Measurements from ENCODE around the gene EIPR1. TPM values are rescaled to one million over a fixed set of nuclear protein-coding genes. Genes with fewer than 3 reads are reported as not detected.

EIPR1 gene
- total RNA-seq, 1 experiment from 2014 or later = 33.7 TPM

GRCh38 chr2:3324404-3325281, 53.0 kb downstream of the EIPR1 start:
- DNase-seq (ENCODE audit: low spot score) = no peak

- no peak for DNase-seq (ENCODE audit: low spot score)
Observed at GRCh38 chr2:3324036-3324386, 53.6 kb downstream of the EIPR1 start.

GRCh38 chr2:3323360-3324035, 54.1 kb downstream of the EIPR1 start:
- no peak for DNase-seq (ENCODE audit: low spot score)

- DNase-seq (ENCODE audit: low spot score) = no peak
Observed at GRCh38 chr2:3322311-3322970, 55.2 kb downstream of the EIPR1 start.

GRCh38 chr2:3321825-3322224, 55.8 kb downstream of the EIPR1 start:
- no peak for DNase-seq (ENCODE audit: low spot score)

GRCh38 chr2:3320910-3321605, 56.6 kb downstream of the EIPR1 start:
- DNase-seq (ENCODE audit: low spot score) = no peak

GRCh38 chr2:3319745-3320566, 57.7 kb downstream of the EIPR1 start:
- DNase-seq (ENCODE audit: low spot score) = no peak

- no peak for DNase-seq (ENCODE audit: low spot score)
Observed at GRCh38 chr2:3319134-3319533, 58.5 kb downstream of the EIPR1 start.

GRCh38 chr2:3317871-3318590, 59.6 kb downstream of the EIPR1 start:
- no peak for DNase-seq (ENCODE audit: low spot score)

- no peak for DNase-seq (ENCODE audit: low spot score)
Observed at GRCh38 chr2:3317277-3317685, 60.3 kb downstream of the EIPR1 start.

GRCh38 chr2:3316456-3317276, 61.0 kb downstream of the EIPR1 start:
- no peak for DNase-seq (ENCODE audit: low spot score)

- no peak for DNase-seq (ENCODE audit: low spot score)
Observed at GRCh38 chr2:3314626-3315025, 63.0 kb downstream of the EIPR1 start.

- DNase-seq (ENCODE audit: low spot score) = no peak
Observed at GRCh38 chr2:3313781-3314375, 63.7 kb downstream of the EIPR1 start.

- DNase-seq (ENCODE audit: low spot score) = no peak
Observed at GRCh38 chr2:3312576-3313345, 64.9 kb downstream of the EIPR1 start.

GRCh38 chr2:3311601-3312000, 66.0 kb downstream of the EIPR1 start:
- DNase-seq (ENCODE audit: low spot score) = no peak

GRCh38 chr2:3309496-3310355, 67.9 kb downstream of the EIPR1 start:
- DNase-seq (ENCODE audit: low spot score) = no peak

GRCh38 chr2:3307901-3308300, 69.7 kb downstream of the EIPR1 start:
- DNase-seq (ENCODE audit: low spot score) = no peak
